HT1080 (cell line): ENCODE measurements around the gene OR2B2. TPM values are rescaled to one million over a fixed set of nuclear protein-coding genes. Genes with fewer than 3 reads are reported as not detected.
"Not testable (repeated sequence)": the region's sequence is repeated elsewhere in the genome, so short reads cannot be mapped to it uniquely, and the experiment has no call there.

Source experiments
- DNase-seq: peaks from one replicate; pipeline ENCODE4 v3.0.0-alpha.2; 2015; ENCODE audit warnings: low read depth
- polyA plus RNA-seq, 2 experiments: library from polyadenylated mRNA; depleted of rRNA; stranded (reverse); fragments of >200 nt; gene quantifications; 2 replicates each; pipeline ENCODE4 v1.2.3, GENCODE V29; 2015
- total RNA-seq: library from RNA; depleted of rRNA; stranded (reverse); fragments of >200 nt; shearing (Covaris generic); gene quantifications from 2 replicates; pipeline ENCODE4 v1.2.3, GENCODE V29; 2014; rRNA removed

OR2B2 gene
- total RNA-seq: not detected in 2 replicates
- not detected in 2 replicates for polyA plus RNA-seq (2015; cell fraction: cytosol; rRNA removed)
- polyA plus RNA-seq (2015; cell fraction: nucleus; rRNA removed): not detected in 2 replicates

GRCh38 chr6:27911956-27912446 is at the start of gene OR2B2:
Gene OR2B2 (minus strand): TSS chr6:27912396. CDS start chr6:27912319, 77 bp downstream.
- no peak for DNase-seq

- no peak for DNase-seq
Observed at GRCh38 chr6:27957516-27957915, 45.3 kb upstream of the OR2B2 start.

GRCh38 chr6:27956941-27957340 is 44.7 kb upstream of the OR2B2 start, which contains the start of gene OR2B6:
Gene OR2B6 (plus strand): TSS chr6:27957241. CDS start chr6:27957241, 0 bp downstream.
- no peak for DNase-seq

- no peak for DNase-seq
Observed at GRCh38 chr6:27951040-27951439, 38.8 kb upstream of the OR2B2 start.

GRCh38 chr6:27948237-27948636 is 36.0 kb upstream of the OR2B2 start:
- no peak for DNase-seq

- not testable (repeated sequence) for DNase-seq
Observed at GRCh38 chr6:27943072-27943471, 30.9 kb upstream of the OR2B2 start.

- no peak for DNase-seq
Observed at GRCh38 chr6:27940766-27941165, 28.6 kb upstream of the OR2B2 start.

- no peak for DNase-seq
Observed at GRCh38 chr6:27931209-27931608, 19.0 kb upstream of the OR2B2 start.

GRCh38 chr6:27929930-27930329 is 17.7 kb upstream of the OR2B2 start:
- not testable (repeated sequence) for DNase-seq

- DNase-seq: not testable (repeated sequence)
Observed at GRCh38 chr6:27928041-27928440, 15.8 kb upstream of the OR2B2 start.

GRCh38 chr6:27924179-27924578 is 12.0 kb upstream of the OR2B2 start:
- no peak for DNase-seq

- no peak for DNase-seq
Observed at GRCh38 chr6:27922949-27923348, 10.8 kb upstream of the OR2B2 start.

- DNase-seq: no peak
Observed at GRCh38 chr6:27908017-27908416, 4.2 kb downstream of the OR2B2 start.

GRCh38 chr6:27902335-27903314 is 9.6 kb downstream of the OR2B2 start:
- DNase-seq: peak; percentile 83

GRCh38 chr6:27901801-27902200 is 10.4 kb downstream of the OR2B2 start:
- peak; percentile 33 for DNase-seq

GRCh38 chr6:27900197-27900596 is 12.0 kb downstream of the OR2B2 start:
- DNase-seq: not testable (repeated sequence)

GRCh38 chr6:27899543-27899942 is 12.7 kb downstream of the OR2B2 start:
- no peak for DNase-seq

- no peak for DNase-seq
Observed at GRCh38 chr6:27897580-27898206, 14.5 kb downstream of the OR2B2 start.

- no peak for DNase-seq
Observed at GRCh38 chr6:27896398-27896796, 15.8 kb downstream of the OR2B2 start.

- peak; percentile 80 for DNase-seq
Observed at GRCh38 chr6:27894839-27895762, 17.1 kb downstream of the OR2B2 start.
